Measurements from ENCODE around the gene PPEF1.

Gene PPEF1

GRCh38 chrX:18709833-18710232 is 2.4 kb downstream of the PPEF1 start:
- Histone ChIP-seq H3K4me3 (ENCODE audit: low read depth in 1 of 2, low read length in 1 of 2) (no peak overlapping the region), H3K27ac (no peak overlapping the region), H3K9me3 (no peaks in the 10 kb centered on the region), H3K36me3 (no peaks in the 10 kb centered on the region), H3K4me1 (ENCODE audit: control insufficient read depth in 1 of 2, insufficient read depth in 1 of 2, low read depth in 1 of 2, low read length in 1 of 2) (peaks cover under 1 to 1% of the 10 kb centered on the region in 2 experiments), H3K27me3 (no peaks in the 10 kb centered on the region)
- TF ChIP-seq, protein P1, sequence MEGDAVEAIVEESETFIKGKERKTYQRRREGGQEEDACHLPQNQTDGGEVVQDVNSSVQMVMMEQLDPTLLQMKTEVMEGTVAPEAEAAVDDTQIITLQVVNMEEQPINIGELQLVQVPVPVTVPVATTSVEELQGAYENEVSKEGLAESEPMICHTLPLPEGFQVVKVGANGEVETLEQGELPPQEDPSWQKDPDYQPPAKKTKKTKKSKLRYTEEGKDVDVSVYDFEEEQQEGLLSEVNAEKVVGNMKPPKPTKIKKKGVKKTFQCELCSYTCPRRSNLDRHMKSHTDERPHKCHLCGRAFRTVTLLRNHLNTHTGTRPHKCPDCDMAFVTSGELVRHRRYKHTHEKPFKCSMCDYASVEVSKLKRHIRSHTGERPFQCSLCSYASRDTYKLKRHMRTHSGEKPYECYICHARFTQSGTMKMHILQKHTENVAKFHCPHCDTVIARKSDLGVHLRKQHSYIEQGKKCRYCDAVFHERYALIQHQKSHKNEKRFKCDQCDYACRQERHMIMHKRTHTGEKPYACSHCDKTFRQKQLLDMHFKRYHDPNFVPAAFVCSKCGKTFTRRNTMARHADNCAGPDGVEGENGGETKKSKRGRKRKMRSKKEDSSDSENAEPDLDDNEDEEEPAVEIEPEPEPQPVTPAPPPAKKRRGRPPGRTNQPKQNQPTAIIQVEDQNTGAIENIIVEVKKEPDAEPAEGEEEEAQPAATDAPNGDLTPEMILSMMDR (IDR thresholded peaks at IDR 0.05), result no peak

DNA sequence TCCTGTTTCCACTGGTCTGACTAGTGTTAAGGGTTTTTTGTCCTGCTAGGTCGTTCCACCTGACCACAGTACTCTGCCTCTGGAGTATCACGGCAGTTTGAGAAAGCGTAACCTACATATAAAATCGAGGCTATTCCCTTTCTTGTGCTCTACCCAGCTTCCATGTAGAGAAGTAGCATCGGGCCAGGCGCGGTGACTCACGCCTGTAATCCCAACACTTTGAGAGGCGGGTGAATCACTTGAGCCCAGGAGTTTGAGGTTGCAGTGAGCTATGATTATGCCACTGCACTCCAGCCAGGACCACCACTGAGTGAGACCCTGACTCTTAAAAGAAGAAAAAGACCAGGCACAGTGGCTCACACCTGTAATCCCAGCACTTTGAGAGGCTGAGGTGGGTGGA is 7.5 kb downstream of the PPEF1 start:
- Histone ChIP-seq H3K9me3 (no peaks in the 10 kb centered on the region), H3K36me3 (no peaks in the 10 kb centered on the region)
- TF ChIP-seq, protein P1 (IDR thresholded peaks at IDR 0.05), result no peak

DNA sequence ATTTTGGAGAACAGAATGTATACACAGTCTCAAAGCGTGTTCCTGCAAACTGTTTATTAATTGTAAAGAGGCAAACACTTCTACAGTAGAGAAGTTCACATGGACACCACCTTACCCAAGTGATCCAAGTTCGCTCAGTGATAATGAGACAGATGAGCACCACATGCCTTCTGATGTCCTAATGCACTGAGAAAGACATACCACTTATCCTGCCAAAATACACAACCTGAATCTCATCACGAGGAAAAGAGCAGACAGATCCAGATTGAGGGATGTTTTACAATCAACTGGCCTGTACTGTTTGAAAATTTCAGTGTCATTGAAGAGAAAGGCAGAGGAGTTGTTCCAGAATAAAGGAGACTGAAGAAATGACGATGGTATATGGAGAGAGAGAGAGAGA is 12.4 kb downstream of the PPEF1 start:
- Histone ChIP-seq H3K27ac (no peak overlapping the region), H3K9me3 (no peaks in the 10 kb centered on the region), H3K4me1 (ENCODE audit: control insufficient read depth in 1 of 2, insufficient read depth in 1 of 2, low read depth in 1 of 2, low read length in 1 of 2) (peaks cover under 1% of the 10 kb centered on the region in 2 experiments), H3K4me3 (ENCODE audit: low read depth in 1 of 2, low read length in 1 of 2) (no peak overlapping the region), H3K27me3 (no peaks in the 10 kb centered on the region), H3K36me3 (no peaks in the 10 kb centered on the region)
- TF ChIP-seq, protein P1 (IDR thresholded peaks at IDR 0.05), result no peak

More for the DNA sequence above, 7.5 kb downstream of the PPEF1 start:
- no peak overlapping the region for H3K4me3 ChIP-seq (ENCODE audit: low read depth in 1 of 2, low read length in 1 of 2)
- H3K4me1 ChIP-seq (ENCODE audit: control insufficient read depth in 1 of 2, insufficient read depth in 1 of 2, low read depth in 1 of 2, low read length in 1 of 2), result no peaks in the 10 kb centered on the region
- no peaks in the 10 kb centered on the region for H3K27me3 ChIP-seq
- no peak overlapping the region for H3K27ac ChIP-seq

- no peaks in the 10 kb centered on the region for H3K9me3 ChIP-seq
- H3K27me3 ChIP-seq, result no peaks in the 10 kb centered on the region
- H3K4me1 ChIP-seq (ENCODE audit: control insufficient read depth in 1 of 2, insufficient read depth in 1 of 2, low read depth in 1 of 2, low read length in 1 of 2), result peaks cover 11 to 12% of the 10 kb centered on the region in 2 experiments
- no peaks in the 10 kb centered on the region for H3K36me3 ChIP-seq
- no peak overlapping the region for H3K4me3 ChIP-seq (ENCODE audit: low read depth in 1 of 2, low read length in 1 of 2)
- no peak overlapping the region for H3K27ac ChIP-seq
- TF ChIP-seq, protein P1 (IDR thresholded peaks at IDR 0.05), result no peak
Observed at GRCh38 chrX:18721683-18722499, 14.4 kb downstream of the PPEF1 start.

GRCh38 chrX:18722500-18723071 is 15.1 kb downstream of the PPEF1 start:
- H3K27me3 ChIP-seq, result no peaks in the 10 kb centered on the region
- no peak overlapping the region for H3K4me3 ChIP-seq (ENCODE audit: low read depth in 1 of 2, low read length in 1 of 2)
- no peaks in the 10 kb centered on the region for H3K36me3 ChIP-seq
- no peaks in the 10 kb centered on the region for H3K9me3 ChIP-seq
- peaks cover 11 to 12% of the 10 kb centered on the region in 2 experiments for H3K4me1 ChIP-seq (ENCODE audit: control insufficient read depth in 1 of 2, insufficient read depth in 1 of 2, low read depth in 1 of 2, low read length in 1 of 2)
- TF ChIP-seq, protein P1 (IDR thresholded peaks at IDR 0.05), result no peak
- H3K27ac ChIP-seq, result no peak overlapping the region

All from neutrophil (primary cell).